IPS-18c (cell line): Measurements from ENCODE around the gene DHX16.
A peak's percentile ranks its signal among the peaks of the same experiment; 100 is the strongest.
"Not testable (repeated sequence)": the region's sequence is repeated elsewhere in the genome, so short reads cannot be mapped to it uniquely, and the experiment has no call there.

ENCODE experiments used
- H3K4me3 ChIP-seq: 2 replicates; pipeline ENCODE4 v1.7.0; 2013; ENCODE audit warnings: low read depth, mild to moderate bottlenecking, low read length, moderate library complexity; ENCODE audit not compliant: insufficient read depth
- H3K9me3 ChIP-seq: one replicate; pipeline ENCODE4 v1.6.1; 2013; ENCODE audit warnings: mild to moderate bottlenecking, low read length, moderate library complexity; ENCODE audit not compliant: control insufficient read depth, insufficient read depth

The DHX16 gene

DNA sequence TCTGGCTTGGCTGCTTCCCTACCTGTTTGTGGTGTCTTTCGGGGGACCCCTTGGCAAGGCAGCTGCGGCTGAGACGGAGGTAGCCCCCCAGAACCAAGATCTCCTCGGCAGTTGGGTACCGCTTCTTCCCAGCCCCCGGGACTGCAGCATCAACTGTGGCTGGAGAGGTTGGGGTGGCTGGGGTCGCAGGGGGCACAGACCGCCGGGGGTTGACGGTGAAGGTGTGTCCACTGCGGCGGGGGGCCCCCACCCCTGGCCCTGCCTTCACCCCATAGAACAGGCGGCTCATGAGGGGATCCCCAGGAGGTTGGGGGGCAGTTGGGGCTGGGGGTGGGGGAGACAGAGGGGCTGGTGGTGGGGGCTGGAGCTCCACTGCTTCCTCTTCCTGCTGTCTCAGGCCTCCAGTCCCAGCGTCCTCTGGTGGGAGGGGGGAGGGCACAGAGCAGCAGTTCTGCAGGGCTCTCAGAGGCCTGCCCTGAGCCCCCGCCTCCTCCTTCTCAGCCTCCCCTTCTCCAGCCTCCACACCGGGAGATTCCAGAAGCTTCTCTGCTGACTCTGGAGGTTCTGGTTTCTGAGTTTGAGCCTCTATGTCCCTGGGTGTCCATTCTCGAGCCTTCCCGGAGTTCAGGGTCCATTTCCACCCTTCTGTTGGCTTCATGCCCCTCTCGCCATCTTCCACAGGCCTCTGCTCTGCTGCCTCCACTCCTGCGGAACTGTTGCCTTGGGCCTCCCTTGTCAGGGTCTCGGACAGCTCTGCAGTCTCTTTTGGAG is 11.8 kb upstream of the DHX16 start:
- Histone ChIP-seq H3K9me3 (peaks cover 2% of the 10 kb centered on the region), H3K4me3 (peak overlapping the region; percentile 34; the same call in 1 of the 2 replicates)

DNA sequence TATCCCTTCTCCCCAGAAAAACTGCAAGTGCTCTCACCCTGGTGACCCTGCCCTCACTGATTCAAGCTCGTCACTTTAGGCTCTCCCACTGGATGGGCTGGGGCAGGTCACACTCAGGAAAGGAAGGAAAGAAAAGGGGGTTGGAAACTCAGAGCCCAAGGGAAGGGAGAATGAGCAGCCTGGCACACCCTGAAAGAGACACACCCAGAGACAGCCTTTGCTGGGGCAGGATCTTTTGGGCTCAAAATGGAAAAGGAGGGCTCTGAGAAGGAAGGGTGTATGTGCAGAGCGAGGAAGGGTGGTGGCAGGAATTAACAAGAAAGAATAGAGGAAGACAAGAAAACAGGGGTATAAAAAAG is 11.2 kb upstream of the DHX16 start:
- Histone ChIP-seq H3K9me3 (peaks cover 2% of the 10 kb centered on the region), H3K4me3 (peak overlapping the region; percentile 34)

DNA sequence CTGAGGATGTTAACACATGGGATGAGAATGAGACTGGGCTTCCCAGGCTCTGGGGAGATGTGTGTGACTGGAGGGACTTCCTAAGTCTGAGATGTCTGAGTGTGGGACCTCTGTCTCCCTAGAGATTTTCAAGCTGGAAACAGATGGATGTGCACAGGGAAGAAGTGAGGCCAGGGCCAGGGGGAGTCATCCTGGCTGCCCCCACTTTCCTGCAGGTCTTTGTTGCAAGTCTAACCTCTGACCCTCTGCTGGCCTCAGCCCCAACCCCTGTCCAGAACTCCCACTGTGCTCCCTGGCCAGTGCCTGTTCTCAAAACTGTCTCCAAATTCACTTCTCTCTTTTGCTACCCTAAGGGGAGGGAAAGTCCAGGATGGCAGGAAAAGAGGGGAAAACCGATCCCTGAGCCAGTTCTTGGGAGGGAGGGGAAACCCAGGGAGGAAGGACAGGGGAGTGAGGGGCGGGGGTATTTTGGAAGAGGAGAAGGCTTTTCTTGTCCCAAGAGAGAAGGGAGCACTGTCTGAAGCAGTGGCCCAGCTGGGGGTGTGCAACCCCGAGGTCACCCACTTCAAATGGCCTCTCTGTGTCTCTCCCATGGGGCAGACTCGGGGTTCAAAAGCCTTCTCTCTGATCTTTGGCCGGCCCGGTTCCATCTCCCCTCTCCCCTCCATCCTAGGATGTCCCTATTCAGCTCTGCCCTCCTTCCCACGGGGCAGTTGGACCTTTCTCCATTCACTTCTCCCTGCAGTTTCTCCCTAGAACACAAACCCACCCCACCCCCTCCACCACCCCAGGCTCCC is 10.6 kb upstream of the DHX16 start:
- Histone ChIP-seq H3K9me3 (peaks cover 2% of the 10 kb centered on the region), H3K4me3 (peak overlapping the region; percentile 34)

DNA sequence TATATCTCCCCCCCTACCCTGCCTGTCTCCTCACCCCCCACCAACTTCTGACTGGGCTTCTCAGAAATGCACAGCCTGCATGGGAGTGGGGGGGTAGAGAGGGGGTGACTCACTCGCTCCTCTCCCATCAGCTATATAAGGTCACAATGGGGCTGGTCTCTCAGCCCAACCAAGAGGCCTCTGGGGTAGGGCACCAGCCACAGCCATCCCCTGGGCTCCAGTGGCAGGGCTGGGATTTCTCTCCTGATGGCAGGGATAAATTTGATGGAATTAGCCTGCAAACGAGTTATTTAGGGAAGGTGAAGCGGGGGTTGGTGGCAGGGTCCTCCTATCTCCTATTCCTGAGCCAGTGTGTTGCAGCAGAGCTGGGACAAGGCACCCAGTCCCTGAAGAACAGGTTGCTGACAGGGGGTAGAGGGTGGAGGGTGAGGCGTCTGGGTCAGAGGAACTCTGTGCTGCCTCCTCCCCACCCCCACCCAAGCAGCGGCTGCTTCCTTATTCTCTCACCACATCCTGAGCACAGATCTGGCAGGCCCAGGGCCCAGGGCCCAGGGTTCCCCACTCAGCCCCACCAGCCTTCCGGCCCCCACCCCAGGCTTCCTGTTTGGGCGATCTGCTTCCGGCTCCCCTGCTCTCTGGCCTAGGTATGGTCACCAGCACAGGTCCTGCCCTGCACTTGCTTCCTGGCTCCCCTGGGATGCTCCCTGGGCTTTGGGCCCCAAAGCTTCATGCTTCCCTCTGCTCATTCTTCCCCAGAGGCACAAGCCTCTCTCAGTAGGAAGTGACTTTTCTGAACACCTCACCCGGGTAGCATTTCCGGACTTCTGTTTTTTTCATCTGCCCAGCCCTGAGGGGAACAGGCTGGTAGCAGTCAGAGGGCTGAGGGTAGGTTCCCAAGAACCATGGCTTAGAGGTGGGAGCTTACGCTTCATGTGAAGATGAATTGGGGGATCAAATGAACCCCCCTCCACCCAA is 9.6 kb upstream of the DHX16 start:
- Histone ChIP-seq H3K4me3 (peak overlapping the region; percentile 34; the same call in 1 of the 2 replicates), H3K9me3 (peaks cover 2% of the 10 kb centered on the region)

DNA sequence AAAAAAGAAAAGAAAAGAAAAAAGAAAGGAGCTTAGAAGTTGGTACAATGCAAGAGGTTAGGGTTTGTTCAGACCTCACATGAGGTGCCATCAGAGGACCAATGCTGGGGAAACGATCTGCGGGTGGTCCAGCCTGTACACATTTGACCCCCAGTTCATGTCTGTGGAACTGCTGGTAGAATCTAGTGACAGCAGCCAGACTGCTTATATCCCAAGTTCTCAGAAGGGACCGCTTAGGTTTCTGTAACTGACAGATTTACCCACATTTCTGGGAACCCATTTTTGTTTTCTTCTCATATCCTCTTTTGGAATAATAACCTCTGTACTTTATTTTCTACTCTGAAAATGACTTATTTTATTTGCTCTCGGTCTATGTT is 8.9 kb upstream of the DHX16 start:
- no peak overlapping the region for H3K4me3 ChIP-seq
- peaks cover 2% of the 10 kb centered on the region for H3K9me3 ChIP-seq

DNA sequence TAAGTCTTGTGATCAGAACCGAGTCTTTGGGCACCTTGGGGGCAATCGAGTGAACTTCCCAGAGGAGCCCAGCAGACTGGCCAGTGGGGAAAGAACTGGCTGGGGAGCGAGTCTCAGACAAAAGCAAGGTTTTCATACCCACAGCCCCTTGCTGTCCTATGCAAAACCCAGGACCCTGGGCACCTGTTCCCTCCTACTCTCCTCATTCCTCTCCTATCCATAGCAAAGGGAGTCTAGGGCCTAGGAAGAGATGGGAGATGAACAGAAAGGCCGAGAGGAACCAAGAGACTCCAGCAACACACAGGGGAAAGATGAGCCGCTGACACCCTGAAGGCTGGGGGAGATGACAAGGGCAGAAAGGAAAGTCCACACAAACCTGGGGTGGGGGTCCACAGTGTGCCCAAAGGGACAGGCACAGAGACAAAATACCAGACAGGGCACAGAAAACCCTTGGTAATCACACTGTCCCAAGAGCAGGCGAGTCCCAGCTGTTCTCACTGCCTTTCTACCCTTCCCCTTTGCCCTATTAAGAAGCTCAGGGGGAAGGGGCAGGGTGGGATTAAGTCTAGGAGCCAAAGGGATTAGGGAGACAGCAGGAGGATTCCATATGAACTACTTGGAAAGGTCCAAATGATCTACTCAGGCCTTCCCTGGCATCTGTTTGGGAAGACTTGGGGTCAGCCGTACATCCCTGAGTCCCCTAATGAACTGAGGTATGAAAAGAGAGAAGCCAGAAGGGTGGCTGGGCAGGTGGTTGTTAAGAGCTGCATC is 7.1 kb upstream of the DHX16 start:
- H3K4me3 ChIP-seq = no peak overlapping the region

DNA sequence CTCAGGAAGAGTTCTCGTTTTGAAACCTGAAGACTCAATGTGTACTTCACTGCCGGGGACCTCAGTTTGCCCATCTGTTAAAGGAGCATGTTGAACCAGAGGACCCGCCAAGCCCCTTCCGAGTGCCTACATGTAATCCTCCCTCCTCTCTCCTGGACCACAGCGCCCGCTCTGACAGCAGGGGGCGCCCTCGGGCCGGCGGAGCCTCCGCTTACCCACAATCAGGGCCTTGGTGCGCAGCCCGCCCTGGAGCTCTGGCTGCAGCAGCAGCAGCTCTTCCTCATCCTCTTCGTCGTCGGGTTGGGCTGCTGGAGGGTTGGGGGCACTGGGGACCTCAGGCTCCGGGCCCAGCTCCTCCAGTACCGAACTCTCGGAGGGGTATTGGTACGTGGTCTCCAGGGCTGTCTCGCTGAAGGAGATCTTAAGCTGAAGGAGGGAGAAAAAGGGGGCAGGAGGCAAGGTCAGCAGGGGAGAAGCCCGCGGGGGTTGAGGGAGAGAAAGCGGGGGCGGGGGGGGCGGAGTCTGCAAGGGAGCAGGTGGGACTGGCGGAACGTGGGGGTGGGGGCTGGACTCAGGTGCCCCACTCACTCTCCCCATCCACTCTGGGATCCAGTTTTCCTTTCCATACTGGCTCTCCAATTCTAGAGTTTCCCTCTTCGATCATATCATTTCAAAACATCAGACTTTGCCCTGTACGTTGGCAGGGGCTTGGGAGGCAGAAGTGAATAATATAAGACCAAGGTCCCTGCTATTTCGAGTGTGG is 6.3 kb upstream of the DHX16 start:
- Histone ChIP-seq H3K4me3 (no peak overlapping the region; the same call in 1 of the 2 replicates), H3K9me3 (peaks cover 2% of the 10 kb centered on the region)

More for the DNA sequence above, 7.1 kb upstream of the DHX16 start:
- H3K9me3 ChIP-seq = peaks cover 2% of the 10 kb centered on the region

DNA sequence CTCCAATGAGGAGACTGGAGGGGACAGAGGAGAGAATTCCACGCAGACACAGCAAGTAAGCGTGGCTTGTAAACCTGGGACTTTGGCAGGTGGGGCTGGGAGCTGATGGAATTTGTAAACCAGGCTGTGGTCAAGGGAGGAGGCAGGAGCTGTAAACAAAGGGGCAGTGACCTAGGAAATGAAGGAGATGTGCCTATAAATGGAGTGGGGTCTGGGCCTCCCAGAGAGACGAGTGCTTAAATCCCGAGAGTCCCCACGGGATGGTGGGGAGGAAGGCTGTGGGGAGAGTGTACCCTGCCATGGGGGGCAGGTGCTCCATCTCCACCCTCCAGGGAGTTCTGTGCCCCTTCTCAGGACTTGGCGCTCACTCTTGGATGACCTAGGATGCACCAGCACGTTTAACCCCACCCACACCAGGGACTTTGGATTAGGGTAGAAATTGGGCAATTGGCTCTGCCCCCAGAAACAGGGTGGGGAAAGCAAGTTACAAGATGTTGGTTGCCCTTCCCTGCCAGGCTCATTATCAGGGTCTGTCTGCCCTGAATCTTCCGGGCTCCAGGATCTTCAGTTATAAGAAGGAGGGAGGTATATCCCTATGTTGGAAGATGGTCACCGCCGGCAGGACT is 4.0 kb upstream of the DHX16 start:
- Histone ChIP-seq H3K4me3 (no peak overlapping the region), H3K9me3 (no peaks in the 10 kb centered on the region)

DNA sequence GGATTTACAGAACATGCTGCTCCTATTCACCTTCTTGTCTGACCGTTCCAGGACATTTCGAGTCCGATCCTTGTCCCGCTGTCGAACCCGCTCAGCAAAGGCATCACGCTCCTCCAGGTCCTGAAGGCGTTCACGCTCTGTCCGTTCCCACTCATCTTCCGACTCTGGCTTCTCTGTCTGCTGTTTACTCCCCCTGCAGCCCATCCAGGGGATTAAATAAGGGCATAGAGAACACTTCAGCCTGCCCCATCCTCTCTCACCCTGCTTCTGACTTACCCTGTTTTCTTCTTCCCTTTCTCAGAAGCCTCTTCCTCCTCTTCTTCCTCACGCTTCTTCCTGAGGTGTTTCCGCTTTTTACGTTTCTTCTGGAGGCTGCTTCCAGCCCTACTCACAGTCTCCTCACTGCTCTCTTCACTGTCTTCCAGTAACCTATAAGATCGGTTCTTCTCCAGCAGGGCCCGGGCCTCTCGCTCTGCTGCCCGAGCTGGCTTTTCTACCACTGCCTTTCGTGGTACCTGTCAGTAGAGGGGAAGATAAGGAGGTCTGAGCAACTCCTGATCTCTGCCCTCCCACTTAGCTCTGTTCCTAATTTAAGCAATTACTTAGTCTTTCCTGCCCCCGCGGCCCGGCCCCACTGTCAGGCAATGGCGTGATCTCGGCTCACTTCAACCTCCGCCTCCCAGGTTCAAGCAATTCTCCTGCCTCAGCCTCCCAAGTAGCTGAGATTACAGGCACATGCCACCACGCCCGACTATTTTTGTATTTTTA is 1.9 kb downstream of the DHX16 start:
- Histone ChIP-seq H3K9me3 (no peaks in the 10 kb centered on the region), H3K4me3 (no peak overlapping the region)

DNA sequence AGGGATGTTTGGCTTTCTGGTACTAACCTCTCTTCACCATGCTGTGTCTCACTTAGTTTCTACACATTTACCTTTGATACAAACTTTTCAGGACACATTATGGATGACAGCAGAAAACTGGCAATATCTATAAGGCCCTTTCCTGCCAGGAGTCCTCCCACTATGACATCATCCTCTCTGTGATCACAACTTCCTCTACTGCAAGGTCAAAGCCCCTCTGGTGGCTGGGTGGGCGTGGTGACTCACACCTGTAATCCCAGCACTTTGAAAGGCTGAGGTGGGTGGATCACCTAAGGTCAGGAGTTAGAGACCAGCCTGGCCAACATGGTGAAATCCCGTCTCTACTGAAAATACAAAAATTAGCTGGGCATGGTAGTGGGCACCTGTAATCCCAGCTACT is 6.5 kb downstream of the DHX16 start:
- H3K4me3 ChIP-seq, H3K9me3 ChIP-seq: not testable (repeated sequence)

DNA sequence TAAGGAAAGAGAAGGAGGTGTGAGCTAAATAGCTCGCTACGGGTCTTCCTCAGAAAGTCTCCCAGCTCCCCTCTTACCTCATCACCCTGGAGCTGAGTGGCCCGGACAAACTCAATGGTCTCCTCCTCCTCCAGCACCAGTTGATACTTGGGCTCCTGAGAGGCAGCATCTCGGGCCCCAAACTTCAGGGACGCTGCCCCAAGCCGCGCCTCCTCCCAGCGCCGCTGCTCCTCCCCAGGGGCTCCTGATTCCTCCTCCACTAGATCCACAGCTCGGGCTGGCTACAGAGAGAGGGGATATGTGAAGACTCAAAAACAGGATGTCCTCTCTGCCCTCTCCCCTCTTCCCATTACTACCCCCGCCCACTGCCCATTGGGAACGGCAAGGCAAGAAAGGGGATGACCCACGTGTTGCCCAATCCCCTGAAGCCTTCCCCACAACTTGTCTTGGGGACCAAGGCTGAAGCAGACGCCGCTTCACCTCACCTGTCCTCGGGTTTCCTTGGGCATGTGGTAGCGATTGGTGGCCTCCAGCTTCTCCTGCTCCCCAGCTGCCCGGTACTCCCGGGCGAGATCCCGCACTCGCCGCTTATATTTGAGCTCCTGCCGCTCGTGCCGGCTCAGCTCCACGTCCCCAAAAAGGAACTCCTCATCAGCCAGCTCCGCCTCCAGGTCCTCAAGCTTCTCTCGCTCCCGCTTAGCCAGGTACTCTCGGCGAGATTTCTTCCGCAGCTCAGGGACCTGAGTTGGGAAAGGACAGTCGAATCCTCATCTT is 7.6 kb downstream of the DHX16 start:
- no peaks in the 10 kb centered on the region for H3K9me3 ChIP-seq
- H3K4me3 ChIP-seq = no peak overlapping the region

DNA sequence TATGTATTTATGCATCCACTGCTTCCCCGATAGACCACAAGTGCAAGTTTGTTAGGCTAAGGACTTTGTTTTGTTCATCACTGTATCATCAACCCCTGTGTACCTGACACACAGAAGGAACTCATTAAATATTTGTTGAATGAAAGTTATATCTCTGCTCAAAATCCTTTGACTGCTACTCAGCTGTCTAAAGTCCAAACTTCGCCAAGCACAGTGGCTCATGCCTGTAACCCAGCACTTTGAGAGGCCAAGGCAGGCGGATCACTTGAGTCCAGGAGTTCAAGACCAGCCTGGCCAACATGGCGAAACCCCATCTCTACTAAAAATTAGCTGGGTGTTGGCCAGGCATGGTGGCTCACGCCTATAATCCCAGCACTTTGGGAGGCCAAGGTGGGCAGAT is 14.9 kb downstream of the DHX16 start:
- not testable (repeated sequence) for H3K4me3 ChIP-seq, H3K9me3 ChIP-seq

DNA sequence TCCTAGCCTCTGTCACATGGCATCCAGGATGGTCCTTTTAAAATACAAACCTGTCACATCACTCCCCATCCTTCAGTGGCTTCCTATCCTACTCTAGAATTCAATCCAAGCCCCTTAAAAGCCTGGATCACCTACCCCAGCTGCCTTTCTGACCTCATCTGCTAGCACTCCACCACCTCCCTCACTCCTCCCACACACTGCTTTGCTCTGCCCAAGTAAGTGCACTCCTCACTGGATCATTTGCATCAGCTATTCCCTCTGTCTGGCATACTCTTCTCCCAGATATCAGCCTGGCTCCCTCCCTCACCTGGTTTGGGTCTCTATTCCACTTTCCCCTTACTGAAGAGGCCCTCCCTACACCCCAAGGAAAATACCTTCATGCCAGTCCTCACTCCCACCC is 15.4 kb downstream of the DHX16 start:
- no peaks in the 10 kb centered on the region for H3K9me3 ChIP-seq
- H3K4me3 ChIP-seq = no peak overlapping the region

DNA sequence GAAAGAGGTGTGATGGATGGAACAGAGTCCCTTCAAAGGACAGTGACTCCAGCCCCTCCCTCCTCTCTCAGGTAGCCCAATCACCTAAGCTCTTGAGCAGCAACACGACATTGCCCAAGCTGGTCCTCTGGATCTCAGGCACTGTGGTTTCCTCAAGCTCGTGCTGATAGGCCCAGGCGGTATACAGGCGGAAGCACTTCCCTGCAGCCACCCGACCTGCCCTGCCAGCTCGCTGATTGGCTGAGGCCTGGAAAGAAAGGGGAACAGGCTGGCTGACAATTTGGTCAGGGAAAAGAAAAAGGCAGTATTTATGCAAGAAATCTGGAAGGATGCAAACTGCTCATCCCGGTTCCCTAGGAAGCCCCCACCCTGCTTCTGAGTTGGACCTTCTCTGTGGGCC is 16.3 kb downstream of the DHX16 start:
- no peak overlapping the region for H3K4me3 ChIP-seq
- H3K9me3 ChIP-seq = no peaks in the 10 kb centered on the region

DNA sequence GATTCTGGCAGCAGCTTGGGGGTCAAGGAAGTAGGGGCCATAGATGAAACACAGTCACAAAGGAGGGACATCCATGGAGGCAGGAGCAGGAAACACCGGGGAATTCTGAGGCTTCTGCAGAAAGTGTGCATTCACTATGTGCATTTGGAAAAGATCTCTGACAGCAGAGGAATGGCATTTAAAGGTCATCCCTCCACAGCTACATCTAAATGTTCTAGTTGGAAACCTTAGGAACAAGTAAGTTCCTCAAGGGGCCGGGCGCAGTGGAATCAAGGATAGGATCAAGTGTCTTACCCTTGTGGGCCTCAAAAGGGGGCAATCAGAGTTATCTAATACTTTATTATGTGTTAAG is 17.1 kb downstream of the DHX16 start:
- H3K9me3 ChIP-seq = no peaks in the 10 kb centered on the region
- H3K4me3 ChIP-seq = no peak overlapping the region
